ENCODE data around the gene ESRRG.

Gene ESRRG

DNA sequence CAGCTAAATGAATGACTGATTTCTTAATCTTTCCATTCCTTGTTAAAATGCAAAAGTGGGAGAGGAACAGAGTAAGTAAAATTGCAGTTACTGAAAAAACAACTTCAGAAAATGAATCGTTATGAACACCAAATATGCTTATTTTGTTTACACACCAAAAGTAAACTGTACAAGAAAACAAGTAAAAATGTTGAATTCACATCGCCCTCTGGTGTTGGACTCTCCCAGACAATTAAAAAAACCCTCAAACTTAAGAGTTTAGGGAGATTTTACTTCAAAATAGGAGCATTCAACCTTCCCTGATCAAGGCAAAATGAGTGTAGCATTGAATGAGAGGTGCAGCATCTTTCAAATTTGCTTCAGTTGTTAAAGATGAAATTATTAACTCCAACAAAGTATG is 19.4 kb upstream of the ESRRG start:
- H3K27me3 ChIP-seq (ENCODE audit: insufficient read depth, poor library complexity, severe bottlenecking), result no peaks in the 10 kb centered on the region
- no peak overlapping the region for H3K27ac ChIP-seq (ENCODE audit: poor library complexity, severe bottlenecking)
- ATAC-seq (ENCODE audit: low read depth) (no peak), DNase-seq (ENCODE audit: low spot score) (no peak)
- no peaks in the 10 kb centered on the region for H3K9me3 ChIP-seq (ENCODE audit: severe bottlenecking)
- H3K36me3 ChIP-seq (ENCODE audit: low read depth), result no peaks in the 10 kb centered on the region
- TF ChIP-seq, protein P1, sequence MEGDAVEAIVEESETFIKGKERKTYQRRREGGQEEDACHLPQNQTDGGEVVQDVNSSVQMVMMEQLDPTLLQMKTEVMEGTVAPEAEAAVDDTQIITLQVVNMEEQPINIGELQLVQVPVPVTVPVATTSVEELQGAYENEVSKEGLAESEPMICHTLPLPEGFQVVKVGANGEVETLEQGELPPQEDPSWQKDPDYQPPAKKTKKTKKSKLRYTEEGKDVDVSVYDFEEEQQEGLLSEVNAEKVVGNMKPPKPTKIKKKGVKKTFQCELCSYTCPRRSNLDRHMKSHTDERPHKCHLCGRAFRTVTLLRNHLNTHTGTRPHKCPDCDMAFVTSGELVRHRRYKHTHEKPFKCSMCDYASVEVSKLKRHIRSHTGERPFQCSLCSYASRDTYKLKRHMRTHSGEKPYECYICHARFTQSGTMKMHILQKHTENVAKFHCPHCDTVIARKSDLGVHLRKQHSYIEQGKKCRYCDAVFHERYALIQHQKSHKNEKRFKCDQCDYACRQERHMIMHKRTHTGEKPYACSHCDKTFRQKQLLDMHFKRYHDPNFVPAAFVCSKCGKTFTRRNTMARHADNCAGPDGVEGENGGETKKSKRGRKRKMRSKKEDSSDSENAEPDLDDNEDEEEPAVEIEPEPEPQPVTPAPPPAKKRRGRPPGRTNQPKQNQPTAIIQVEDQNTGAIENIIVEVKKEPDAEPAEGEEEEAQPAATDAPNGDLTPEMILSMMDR (IDR thresholded peaks at IDR 0.05; ENCODE audit: poor library complexity, severe bottlenecking), result no peak
- no peak overlapping the region for H3K4me3 ChIP-seq (ENCODE audit: severe bottlenecking)
- H3K4me1 ChIP-seq (ENCODE audit: insufficient read depth, poor library complexity, severe bottlenecking), result no peaks in the 10 kb centered on the region

DNA sequence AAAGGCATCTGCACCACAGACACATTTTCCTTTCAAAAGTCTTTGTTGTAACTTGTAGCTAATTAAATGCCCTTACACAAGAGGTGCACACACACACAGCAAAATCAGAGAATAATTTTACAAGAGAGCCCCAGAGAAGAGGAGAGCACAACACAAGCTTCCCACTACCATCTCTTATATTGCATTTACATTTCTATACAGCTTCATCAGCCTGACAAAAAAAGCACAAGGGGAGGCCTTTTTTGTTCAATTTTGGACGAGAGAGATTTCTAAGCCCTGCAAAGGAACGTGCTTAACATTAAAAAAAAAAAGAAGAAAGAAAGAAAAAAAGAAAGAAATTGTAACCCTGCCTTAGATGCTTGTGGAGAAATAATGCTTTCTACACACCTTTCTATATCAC is 17.1 kb upstream of the ESRRG start:
- Histone ChIP-seq H3K27ac (ENCODE audit: poor library complexity, severe bottlenecking) (no peak overlapping the region), H3K9me3 (ENCODE audit: severe bottlenecking) (no peaks in the 10 kb centered on the region), H3K4me3 (ENCODE audit: severe bottlenecking) (no peak overlapping the region), H3K4me1 (ENCODE audit: insufficient read depth, poor library complexity, severe bottlenecking) (no peaks in the 10 kb centered on the region), H3K36me3 (ENCODE audit: low read depth) (no peaks in the 10 kb centered on the region), H3K27me3 (ENCODE audit: insufficient read depth, poor library complexity, severe bottlenecking) (no peaks in the 10 kb centered on the region)
- ATAC-seq (ENCODE audit: low read depth), result no peak
- DNase-seq (ENCODE audit: low spot score), result no peak
- TF ChIP-seq, protein P1 (IDR thresholded peaks at IDR 0.05; ENCODE audit: poor library complexity, severe bottlenecking), result no peak

DNA sequence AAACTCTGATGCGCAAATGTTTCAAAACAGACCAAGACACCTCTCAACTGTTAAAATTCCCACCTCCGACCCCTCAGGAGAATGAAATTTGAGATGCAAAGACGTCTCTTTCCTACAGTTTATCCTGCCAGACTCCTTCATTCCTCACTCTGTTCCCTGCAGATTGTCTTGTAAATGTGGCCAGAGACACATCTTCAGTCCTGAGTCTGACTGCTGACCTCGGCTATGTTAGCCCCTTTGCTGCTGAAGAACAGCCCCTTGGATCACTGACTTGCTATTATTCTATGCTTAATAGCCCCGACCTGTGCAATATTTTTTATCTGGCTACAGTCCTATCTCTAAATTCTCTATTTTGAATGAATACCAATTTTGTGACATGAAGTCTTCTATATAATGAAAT is 16.6 kb upstream of the ESRRG start:
- no peak for DNase-seq (ENCODE audit: low spot score)

DNA sequence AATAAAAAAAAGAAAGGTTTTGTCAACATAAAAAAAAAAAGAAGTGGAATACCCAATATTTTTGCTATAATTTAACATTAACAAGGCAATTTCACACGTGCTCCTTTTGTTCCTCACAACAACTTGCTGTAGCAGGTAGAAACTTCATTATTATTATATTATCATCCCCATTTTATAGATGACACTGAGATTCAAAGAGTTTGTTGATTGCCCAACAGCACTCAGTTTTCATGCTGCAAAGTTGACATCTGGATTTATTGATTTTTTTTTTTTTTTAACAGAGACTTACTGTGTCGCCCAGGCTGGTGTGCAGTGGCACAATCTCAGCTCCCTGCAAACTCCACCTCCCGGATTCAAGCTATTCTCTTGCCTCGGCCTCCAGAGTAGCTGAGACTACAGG is 8.9 kb upstream of the ESRRG start:
- DNase-seq (ENCODE audit: low spot score), result no peak
- ATAC-seq (ENCODE audit: low read depth), result no peak
- H3K36me3 ChIP-seq (ENCODE audit: low read depth), result no peaks in the 10 kb centered on the region
- TF ChIP-seq, protein P1 (IDR thresholded peaks at IDR 0.05; ENCODE audit: poor library complexity, severe bottlenecking), result no peak
- H3K27me3 ChIP-seq (ENCODE audit: insufficient read depth, poor library complexity, severe bottlenecking), result no peaks in the 10 kb centered on the region
- no peaks in the 10 kb centered on the region for H3K9me3 ChIP-seq (ENCODE audit: severe bottlenecking)
- H3K27ac ChIP-seq (ENCODE audit: poor library complexity, severe bottlenecking), result no peak overlapping the region
- H3K4me3 ChIP-seq (ENCODE audit: severe bottlenecking), result no peak overlapping the region
- H3K4me1 ChIP-seq (ENCODE audit: insufficient read depth, poor library complexity, severe bottlenecking), result no peaks in the 10 kb centered on the region

More for the DNA sequence above, 16.6 kb upstream of the ESRRG start:
- no peaks in the 10 kb centered on the region for H3K9me3 ChIP-seq (ENCODE audit: severe bottlenecking)
- H3K36me3 ChIP-seq (ENCODE audit: low read depth), result no peaks in the 10 kb centered on the region
- TF ChIP-seq, protein P1 (IDR thresholded peaks at IDR 0.05; ENCODE audit: poor library complexity, severe bottlenecking), result no peak
- no peaks in the 10 kb centered on the region for H3K4me1 ChIP-seq (ENCODE audit: insufficient read depth, poor library complexity, severe bottlenecking)
- no peak for ATAC-seq (ENCODE audit: low read depth)
- H3K27me3 ChIP-seq (ENCODE audit: insufficient read depth, poor library complexity, severe bottlenecking), result no peaks in the 10 kb centered on the region
- no peak overlapping the region for H3K4me3 ChIP-seq (ENCODE audit: severe bottlenecking)
- no peak overlapping the region for H3K27ac ChIP-seq (ENCODE audit: poor library complexity, severe bottlenecking)

DNA sequence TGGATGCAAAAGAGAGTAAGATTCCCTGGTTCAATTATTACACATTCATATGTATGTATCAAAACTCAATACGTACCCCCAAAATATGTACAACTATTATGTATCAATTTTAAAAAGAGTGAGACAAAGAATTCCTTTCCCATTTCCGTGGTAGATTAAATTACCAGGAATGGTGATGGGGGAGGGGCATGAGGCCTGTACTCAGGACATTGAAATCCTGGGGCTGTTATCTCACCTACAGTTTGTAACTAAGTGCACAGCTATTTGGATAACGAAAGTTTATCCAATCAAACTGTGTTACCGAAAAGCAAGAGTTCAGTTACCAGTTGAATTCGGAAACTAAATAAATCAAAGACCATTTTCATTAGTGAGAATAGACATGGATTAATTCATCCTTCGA is 8.3 kb upstream of the ESRRG start:
- TF ChIP-seq, protein P1 (IDR thresholded peaks at IDR 0.05; ENCODE audit: poor library complexity, severe bottlenecking), result no peak

More for the DNA sequence above, 8.3 kb upstream of the ESRRG start:
- Histone ChIP-seq H3K4me3 (ENCODE audit: severe bottlenecking) (no peak overlapping the region), H3K36me3 (ENCODE audit: low read depth) (no peaks in the 10 kb centered on the region), H3K4me1 (ENCODE audit: insufficient read depth, poor library complexity, severe bottlenecking) (no peaks in the 10 kb centered on the region), H3K9me3 (ENCODE audit: severe bottlenecking) (no peaks in the 10 kb centered on the region), H3K27ac (ENCODE audit: poor library complexity, severe bottlenecking) (no peak overlapping the region), H3K27me3 (ENCODE audit: insufficient read depth, poor library complexity, severe bottlenecking) (no peaks in the 10 kb centered on the region)
- DNase-seq (ENCODE audit: low spot score) (no peak), ATAC-seq (ENCODE audit: low read depth) (no peak)

Measured in RWPE2 (cell line).